ENCODE measurements around the gene KCTD12. TPM values are rescaled to one million over a fixed set of nuclear protein-coding genes. Genes with fewer than 3 reads are reported as not detected.

The KCTD12 gene
- total RNA-seq (2016; rRNA removed; fragmentation: Illumina TruSeq; extraction: Trizol) (not detected in 2 replicates), polyA plus RNA-seq (2011; rRNA removed) (not detected in 2 replicates), polyA minus RNA-seq (2011; rRNA and poly(A)+ RNA removed; ENCODE audit: low replicate concordance) (not detected in 2 replicates), Bru-seq, nascent RNA (not detected), BruChase-seq, experiment 1, labeled RNA remaining after a 6-hour chase (percentile 16 among the genes with signal in this experiment), BruChase-seq, experiment 2, labeled RNA remaining after a 2-hour chase (percentile 15 among the genes with signal in this experiment)
- not detected in 2 replicates for total RNA-seq (2016; cell fraction: cytosol; rRNA removed; fragmentation: Illumina TruSeq; extraction: Trizol; ENCODE audit: low read depth)
- total RNA-seq (2016; cell fraction: insoluble cytoplasmic fraction; rRNA removed; fragmentation: Illumina TruSeq; extraction: Trizol) = not detected in 2 replicates
- not detected in 2 replicates for total RNA-seq (2016; cell fraction: membrane; rRNA removed; fragmentation: Illumina TruSeq; extraction: Trizol)
- not detected in 2 replicates for total RNA-seq (2016; cell fraction: nucleus; rRNA removed; fragmentation: Illumina TruSeq; extraction: Trizol)
- 0.01 TPM in 1 of 2 replicates, not detected in the other for polyA plus RNA-seq (2011; cell fraction: cytosol; rRNA removed)
- polyA plus RNA-seq (2011; cell fraction: nucleus; rRNA removed) = 0.02 TPM in 1 of 2 replicates, not detected in the other
- polyA plus RNA-seq (2012) = not detected in 2 replicates
- polyA plus RNA-seq (2016; cell fraction: cytosol; fragmentation: Illumina TruSeq; extraction: Trizol; ENCODE audit: low read depth) = not detected in 2 replicates
- not detected in 2 replicates for polyA plus RNA-seq (2016; cell fraction: insoluble cytoplasmic fraction; fragmentation: Illumina TruSeq; extraction: Trizol; ENCODE audit: low read depth)
- polyA plus RNA-seq (2016; cell fraction: membrane; fragmentation: Illumina TruSeq; extraction: Trizol; ENCODE audit: low read depth) = not detected in 2 replicates
- not detected in 2 replicates for polyA plus RNA-seq (2016; cell fraction: nucleus; fragmentation: Illumina TruSeq; extraction: Trizol; ENCODE audit: insufficient read depth, low read depth)
- not detected in 2 replicates for polyA minus RNA-seq (2011; cell fraction: cytosol; rRNA and poly(A)+ RNA removed)
- polyA minus RNA-seq (2011; cell fraction: nucleus; rRNA and poly(A)+ RNA removed) = not detected in 2 replicates
- long read RNA-seq, experiment 1 = 0 reads
- long read RNA-seq, experiment 2 = 0 reads

DNA sequence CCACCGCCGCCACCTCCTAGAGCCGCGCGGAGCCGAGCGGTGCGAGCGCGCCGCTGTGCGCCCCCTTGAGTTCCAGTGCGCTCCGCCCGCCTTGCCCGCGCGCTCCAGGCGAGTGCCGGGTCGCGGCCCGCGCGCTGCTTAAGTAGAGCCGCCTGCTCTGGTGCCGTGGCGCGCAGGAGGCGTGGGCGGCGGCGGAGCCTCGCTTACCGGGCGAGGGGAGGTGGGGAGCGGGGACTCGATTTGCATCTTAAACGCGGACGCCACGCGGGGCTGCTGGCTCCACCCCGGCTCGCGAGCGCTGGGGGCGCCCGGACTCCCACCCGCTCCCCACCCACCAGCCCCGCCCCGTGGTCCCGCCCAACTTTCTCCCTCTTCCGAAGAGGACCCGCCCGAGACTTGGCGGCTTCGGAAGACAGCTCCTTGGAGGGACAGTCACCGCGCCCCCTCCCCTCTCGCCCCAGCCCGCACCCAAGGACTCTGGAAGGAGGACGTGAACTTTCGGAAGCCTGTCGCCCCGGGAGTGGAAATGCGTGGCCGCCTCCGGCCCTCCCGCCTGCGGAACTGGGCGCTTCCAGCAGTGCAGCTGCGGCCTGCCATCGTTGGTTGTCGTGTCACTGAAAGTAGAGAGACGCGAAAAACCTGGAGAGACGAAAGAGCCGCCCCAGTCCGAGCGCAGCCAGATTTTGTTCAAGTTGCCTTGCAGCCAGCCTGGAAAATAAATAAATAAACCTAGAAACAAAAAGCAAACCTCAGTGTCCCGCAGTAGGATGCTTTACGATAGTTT, at the start of gene KCTD12:
Gene KCTD12, minus strand, starts transcription at position 114 of the 784 bp plus-strand sequence. CDS start 257 bp downstream, outside the sequence.
- ChIA-PET POLR2A (no interaction called here), CTCF (ENCODE audit: low intra/inter-chr PET ratio, low total read pairs) (no interaction called here)
- Histone ChIP-seq H3K4me3 (replicated peaks in 1 of 3; ENCODE audit: insufficient read depth in 1 of 3, low read depth in 2 of 3, low read length in 3 of 3) (peak within 1 kb of the TSS; percentile 16 to 59 (median 42); a peak in 4 of 6 replicates), H3K4me2 (ENCODE audit: low read depth, low read length) (peak within 1 kb of the TSS; percentile 62), H3K36me3 (replicated peaks in 1 of 2; ENCODE audit: control insufficient read depth in 1 of 2, insufficient read depth in 2 of 2, low read length in 2 of 2) (no peaks in the 10 kb centered on the region), H2AFZ (ENCODE audit: low read length) (no peak within 1 kb of the TSS), H3K4me1 (ENCODE audit: insufficient read depth, low read length) (peaks cover 7% of the 10 kb centered on the region; the same call in 1 of the 2 replicates), H3K27ac (ENCODE audit: extremely low read length, insufficient read depth, low read length) (no peak within 1 kb of the TSS), H4K20me1 (ENCODE audit: insufficient read depth, low read length) (no peaks in the 10 kb centered on the region), H3K79me2 (ENCODE audit: insufficient read depth, low read length) (no peaks in the 10 kb centered on the region), H3K27me3 (ENCODE audit: control insufficient read depth in 1 of 2, insufficient read depth in 2 of 2, low read length in 2 of 2) (peaks cover 2 to 16% of the 10 kb centered on the region in 2 experiments; a peak in 4 of 5 replicates), H3K9me3 (ENCODE audit: low read length) (no peaks in the 10 kb centered on the region), H3K9ac (ENCODE audit: insufficient read depth, low read depth, low read length) (no peak within 1 kb of the TSS)
- no peak for FAIRE-seq
- intact Hi-C loops (cut with micrococcal nuclease; ENCODE audit: unreplicated experiment) = no loop called here
- WGBS (ENCODE audit: low lambda C conversion rate) = 66% methylated on average over 54 of the region's 83 CpGs
- peak; percentile 92 for ATAC-seq
- BruUV-seq (replicated peaks) = no TSS peak
- DNase-seq (ENCODE audit: low spot score) = no peak
- in situ Hi-C loops (cut with HindIII; ENCODE audit: extremely low pct_ligation_motif_present, low pct_unique_long_range_greater_than_20kb) = no loop called here
- TF ChIP-seq, protein P1, sequence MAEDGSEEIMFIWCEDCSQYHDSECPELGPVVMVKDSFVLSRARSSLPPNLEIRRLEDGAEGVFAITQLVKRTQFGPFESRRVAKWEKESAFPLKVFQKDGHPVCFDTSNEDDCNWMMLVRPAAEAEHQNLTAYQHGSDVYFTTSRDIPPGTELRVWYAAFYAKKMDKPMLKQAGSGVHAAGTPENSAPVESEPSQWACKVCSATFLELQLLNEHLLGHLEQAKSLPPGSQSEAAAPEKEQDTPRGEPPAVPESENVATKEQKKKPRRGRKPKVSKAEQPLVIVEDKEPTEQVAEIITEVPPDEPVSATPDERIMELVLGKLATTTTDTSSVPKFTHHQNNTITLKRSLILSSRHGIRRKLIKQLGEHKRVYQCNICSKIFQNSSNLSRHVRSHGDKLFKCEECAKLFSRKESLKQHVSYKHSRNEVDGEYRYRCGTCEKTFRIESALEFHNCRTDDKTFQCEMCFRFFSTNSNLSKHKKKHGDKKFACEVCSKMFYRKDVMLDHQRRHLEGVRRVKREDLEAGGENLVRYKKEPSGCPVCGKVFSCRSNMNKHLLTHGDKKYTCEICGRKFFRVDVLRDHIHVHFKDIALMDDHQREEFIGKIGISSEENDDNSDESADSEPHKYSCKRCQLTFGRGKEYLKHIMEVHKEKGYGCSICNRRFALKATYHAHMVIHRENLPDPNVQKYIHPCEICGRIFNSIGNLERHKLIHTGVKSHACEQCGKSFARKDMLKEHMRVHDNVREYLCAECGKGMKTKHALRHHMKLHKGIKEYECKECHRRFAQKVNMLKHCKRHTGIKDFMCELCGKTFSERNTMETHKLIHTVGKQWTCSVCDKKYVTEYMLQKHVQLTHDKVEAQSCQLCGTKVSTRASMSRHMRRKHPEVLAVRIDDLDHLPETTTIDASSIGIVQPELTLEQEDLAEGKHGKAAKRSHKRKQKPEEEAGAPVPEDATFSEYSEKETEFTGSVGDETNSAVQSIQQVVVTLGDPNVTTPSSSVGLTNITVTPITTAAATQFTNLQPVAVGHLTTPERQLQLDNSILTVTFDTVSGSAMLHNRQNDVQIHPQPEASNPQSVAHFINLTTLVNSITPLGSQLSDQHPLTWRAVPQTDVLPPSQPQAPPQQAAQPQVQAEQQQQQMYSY (CRISPR knock-in tag; IDR thresholded peaks at IDR 0.05) = peak; percentile 68; the same call in 1 of the 2 replicates
- TF ChIP-seq RBM39 (IDR thresholded peaks at IDR 0.05; ENCODE audit: low read depth, low read length, poor library complexity, severe bottlenecking) = no peak
- no peak for TF ChIP-seq ZFP62 (CRISPR knock-in tag; IDR thresholded peaks at IDR 0.05)
- no peak for TF ChIP-seq ZKSCAN1 (IDR thresholded peaks at IDR 0.05; ENCODE audit: low read length)
- TF ChIP-seq ZFP36 (IDR thresholded peaks at IDR 0.05; ENCODE audit: borderline replicate concordance, low read depth, low read length, partially characterized antibody) = no peak
- TF ChIP-seq ZNF816 (CRISPR knock-in tag; IDR thresholded peaks at IDR 0.05; ENCODE audit: borderline replicate concordance) = no peak
- TF ChIP-seq HNRNPLL (IDR thresholded peaks at IDR 0.05; ENCODE audit: low read depth, low read length, poor library complexity, severe bottlenecking) = peak; percentile 64
- TF ChIP-seq, protein P2, sequence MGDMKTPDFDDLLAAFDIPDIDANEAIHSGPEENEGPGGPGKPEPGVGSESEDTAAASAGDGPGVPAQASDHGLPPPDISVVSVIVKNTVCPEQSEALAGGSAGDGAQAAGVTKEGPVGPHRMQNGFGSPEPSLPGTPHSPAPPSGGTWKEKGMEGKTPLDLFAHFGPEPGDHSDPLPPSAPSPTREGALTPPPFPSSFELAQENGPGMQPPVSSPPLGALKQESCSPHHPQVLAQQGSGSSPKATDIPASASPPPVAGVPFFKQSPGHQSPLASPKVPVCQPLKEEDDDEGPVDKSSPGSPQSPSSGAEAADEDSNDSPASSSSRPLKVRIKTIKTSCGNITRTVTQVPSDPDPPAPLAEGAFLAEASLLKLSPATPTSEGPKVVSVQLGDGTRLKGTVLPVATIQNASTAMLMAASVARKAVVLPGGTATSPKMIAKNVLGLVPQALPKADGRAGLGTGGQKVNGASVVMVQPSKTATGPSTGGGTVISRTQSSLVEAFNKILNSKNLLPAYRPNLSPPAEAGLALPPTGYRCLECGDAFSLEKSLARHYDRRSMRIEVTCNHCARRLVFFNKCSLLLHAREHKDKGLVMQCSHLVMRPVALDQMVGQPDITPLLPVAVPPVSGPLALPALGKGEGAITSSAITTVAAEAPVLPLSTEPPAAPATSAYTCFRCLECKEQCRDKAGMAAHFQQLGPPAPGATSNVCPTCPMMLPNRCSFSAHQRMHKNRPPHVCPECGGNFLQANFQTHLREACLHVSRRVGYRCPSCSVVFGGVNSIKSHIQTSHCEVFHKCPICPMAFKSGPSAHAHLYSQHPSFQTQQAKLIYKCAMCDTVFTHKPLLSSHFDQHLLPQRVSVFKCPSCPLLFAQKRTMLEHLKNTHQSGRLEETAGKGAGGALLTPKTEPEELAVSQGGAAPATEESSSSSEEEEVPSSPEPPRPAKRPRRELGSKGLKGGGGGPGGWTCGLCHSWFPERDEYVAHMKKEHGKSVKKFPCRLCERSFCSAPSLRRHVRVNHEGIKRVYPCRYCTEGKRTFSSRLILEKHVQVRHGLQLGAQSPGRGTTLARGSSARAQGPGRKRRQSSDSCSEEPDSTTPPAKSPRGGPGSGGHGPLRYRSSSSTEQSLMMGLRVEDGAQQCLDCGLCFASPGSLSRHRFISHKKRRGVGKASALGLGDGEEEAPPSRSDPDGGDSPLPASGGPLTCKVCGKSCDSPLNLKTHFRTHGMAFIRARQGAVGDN (CRISPR knock-in tag; IDR thresholded peaks at IDR 0.05) = 0 out of 2 replicates have a peak, but pooled peaks have one; percentile 14
- no peak for TF ChIP-seq ZNF143 (CRISPR knock-in tag; IDR thresholded peaks at IDR 0.05)
